Suprapubic skin (tissue), 4 donors: ENCODE data around the gene PKP1.

Experiments
- CTCF ChIP-seq, 2 donors: fragments of 200-600 bp in 1 of 2; fragments of 450-650 bp in 1 of 2; sonication (generic) in 1 of 2; IDR thresholded peaks; one replicate each; pipeline ENCODE4 v1.5.1; 2016 to 2019; ENCODE audit warnings: antibody characterized with exemption in 2 of 2, mild to moderate bottlenecking in 1 of 2, moderate library complexity in 1 of 2
- POLR2A ChIP-seq, 2 donors: fragments of 450-650 bp; IDR thresholded peaks; one replicate each; pipeline ENCODE4 v1.6.1; 2017; ENCODE audit warnings: antibody characterized with exemption in 2 of 2, mild to moderate bottlenecking in 2 of 2, moderate library complexity in 2 of 2
- POLR2AphosphoS5 ChIP-seq, 3 donors: sonication (generic); formaldehyde crosslinking; IDR thresholded peaks; one replicate each; pipeline ENCODE4 v1.6.1; 2017; ENCODE audit warnings: antibody characterized with exemption in 3 of 3

GRCh38 chr1:201377611-201378092, 94.3 kb downstream of the PKP1 start, which contains the start of gene TNNT2:
- TF ChIP-seq CTCF (IDR thresholded peaks at IDR 0.05), result no peak
- no peak for TF ChIP-seq POLR2AphosphoS5 (IDR thresholded peaks at IDR 0.05)
- TF ChIP-seq POLR2A (IDR thresholded peaks at IDR 0.05), result no peak
